GM12801 (cell line): Measurements from ENCODE around the gene SULT1E1.

Experiments used
- TF ChIP-seq, protein P1 (sequence below): IDR thresholded peaks from one replicate; pipeline ENCODE4 v1.5.1; 2011; ENCODE audit warnings: control low read depth; ENCODE audit not compliant: insufficient read length; ENCODE audit errors: extremely low read depth

The SULT1E1 gene

DNA sequence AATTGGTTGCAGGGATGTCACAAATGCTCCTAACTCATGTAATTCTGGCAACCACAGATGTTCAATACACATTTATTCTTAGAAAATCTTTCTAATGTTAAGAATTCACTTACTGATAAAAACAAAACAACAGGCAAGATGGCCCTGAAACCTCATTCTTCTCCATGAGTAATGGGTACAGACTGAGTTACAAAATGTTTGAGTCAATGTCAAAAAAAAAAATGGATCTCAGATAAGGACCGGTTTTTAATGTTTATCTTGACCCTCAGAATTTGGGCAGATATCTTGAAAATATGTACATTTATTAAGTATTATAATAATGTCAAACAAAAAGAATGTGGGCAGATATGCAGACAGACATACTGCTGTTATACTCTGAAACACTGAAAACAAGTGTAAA, 1.8 kb upstream of the SULT1E1 start:
- TF ChIP-seq, protein P1, sequence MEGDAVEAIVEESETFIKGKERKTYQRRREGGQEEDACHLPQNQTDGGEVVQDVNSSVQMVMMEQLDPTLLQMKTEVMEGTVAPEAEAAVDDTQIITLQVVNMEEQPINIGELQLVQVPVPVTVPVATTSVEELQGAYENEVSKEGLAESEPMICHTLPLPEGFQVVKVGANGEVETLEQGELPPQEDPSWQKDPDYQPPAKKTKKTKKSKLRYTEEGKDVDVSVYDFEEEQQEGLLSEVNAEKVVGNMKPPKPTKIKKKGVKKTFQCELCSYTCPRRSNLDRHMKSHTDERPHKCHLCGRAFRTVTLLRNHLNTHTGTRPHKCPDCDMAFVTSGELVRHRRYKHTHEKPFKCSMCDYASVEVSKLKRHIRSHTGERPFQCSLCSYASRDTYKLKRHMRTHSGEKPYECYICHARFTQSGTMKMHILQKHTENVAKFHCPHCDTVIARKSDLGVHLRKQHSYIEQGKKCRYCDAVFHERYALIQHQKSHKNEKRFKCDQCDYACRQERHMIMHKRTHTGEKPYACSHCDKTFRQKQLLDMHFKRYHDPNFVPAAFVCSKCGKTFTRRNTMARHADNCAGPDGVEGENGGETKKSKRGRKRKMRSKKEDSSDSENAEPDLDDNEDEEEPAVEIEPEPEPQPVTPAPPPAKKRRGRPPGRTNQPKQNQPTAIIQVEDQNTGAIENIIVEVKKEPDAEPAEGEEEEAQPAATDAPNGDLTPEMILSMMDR: no peak

DNA sequence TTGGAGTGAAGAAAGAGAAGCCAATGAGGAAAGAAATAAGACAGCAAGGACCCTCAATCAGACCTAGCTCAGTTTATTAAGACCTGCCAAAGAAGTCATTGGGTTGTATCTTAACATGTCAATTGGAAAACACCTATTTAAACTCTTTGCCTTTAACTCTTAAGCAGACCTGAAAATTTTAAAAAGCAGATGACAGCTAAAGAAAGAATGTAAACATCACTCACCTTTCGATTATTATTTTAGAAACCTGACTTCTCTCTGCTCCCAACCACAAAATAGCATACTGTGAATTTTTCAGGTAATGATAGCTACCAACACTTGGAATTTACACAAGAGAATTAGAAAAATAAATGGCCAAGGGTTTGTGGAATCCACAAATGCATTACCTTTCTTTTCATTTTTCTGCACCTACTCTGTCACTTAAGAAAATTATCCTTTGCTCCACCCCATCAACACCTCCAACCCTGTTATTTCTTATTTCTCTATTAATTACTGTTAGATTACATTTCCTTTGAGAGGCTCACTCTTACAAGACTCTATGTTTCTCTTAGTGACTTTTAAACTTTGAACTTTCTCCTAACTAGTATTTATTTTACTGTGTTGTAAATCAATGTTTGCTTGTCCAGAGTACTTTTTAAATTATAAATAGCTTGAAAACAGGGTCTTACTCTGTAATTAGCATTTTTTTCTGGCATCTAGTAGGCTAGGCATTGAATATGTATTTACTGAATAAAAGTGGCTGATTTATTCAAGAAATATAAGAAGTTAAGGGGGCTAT, 765 bp upstream of the SULT1E1 start:
- TF ChIP-seq, protein P1: no peak

DNA sequence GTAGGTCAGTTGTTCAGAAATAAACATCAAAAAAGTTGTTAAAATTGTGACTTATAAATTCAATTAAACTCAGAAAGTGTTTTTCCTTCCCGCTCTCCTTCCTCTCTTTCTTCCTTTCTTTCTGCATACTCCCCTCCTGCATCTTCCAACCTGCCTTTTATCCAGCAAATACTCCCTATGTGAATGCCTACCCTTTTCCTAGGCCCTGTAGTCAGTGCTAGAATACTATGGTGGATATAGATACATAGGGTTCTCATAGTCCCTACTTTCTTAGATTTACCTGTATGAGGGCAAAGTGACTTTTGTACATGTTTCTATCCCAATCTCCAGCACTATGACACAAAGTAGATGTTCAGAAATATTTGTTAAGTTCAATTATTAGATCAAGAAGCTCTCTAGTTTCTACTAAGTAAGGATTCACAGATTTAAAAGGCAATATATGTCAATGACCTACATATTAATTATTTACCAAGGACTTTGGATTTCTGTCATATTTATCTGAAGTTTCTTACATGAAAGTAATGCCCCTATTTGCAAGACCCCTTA, 732 bp downstream of the SULT1E1 start:
- TF ChIP-seq, protein P1: no peak

DNA sequence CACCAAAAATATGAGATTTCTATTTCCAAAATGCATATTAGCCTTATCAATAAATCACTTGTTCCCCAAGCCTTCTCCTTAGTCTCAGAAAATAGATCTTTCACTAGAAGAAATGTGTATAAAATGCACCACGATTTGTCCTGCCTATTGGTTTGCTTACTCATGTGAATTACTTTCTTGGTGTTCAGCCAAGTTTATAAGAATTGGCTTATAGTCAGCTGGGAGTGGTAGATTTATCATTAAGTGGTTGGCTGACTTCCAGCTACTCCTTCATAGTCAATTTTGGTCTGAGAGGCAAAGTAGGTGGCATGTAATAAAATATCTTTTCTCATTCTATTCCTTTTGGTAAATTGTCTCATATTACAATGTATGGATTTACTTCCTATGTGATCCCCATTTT, 1.3 kb downstream of the SULT1E1 start:
- TF ChIP-seq, protein P1: no peak

DNA sequence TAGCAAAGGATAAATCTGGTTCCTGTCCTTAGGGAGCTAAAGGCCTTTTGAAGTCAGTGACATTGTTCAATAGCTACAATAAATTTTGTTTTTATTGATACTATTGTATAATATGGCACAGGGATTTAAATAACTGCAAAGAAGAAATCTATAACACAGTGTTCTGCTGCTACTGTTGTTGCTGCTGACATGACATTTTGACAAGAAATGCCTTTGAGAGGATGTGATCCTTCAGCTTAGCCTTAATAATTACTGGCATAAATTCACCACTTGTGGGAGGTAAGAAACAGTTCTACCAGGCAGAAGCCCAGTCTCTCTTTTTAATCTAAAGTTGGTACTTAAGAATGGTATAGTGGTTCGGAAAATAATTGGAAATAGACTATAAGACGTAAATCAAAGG, 4.1 kb downstream of the SULT1E1 start:
- TF ChIP-seq, protein P1: no peak

DNA sequence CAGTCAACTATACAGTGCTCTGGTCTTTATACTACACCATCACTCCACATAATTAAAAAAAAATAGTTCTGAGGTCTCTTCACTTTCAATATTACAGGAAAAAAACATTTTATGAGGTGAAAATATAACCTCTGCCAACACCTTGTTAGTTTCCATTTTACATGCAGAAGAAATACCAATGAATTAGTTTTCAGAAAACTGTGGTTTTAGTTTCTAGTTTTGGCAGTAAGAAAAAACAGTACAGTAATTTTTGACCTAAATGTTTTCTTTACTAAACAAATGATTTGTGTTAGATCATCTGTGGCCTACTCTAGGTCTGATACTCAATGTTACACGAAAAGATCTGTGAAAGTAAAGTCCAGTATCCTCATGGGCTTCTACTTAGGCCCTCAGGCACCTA, 10.0 kb downstream of the SULT1E1 start:
- TF ChIP-seq, protein P1: no peak

DNA sequence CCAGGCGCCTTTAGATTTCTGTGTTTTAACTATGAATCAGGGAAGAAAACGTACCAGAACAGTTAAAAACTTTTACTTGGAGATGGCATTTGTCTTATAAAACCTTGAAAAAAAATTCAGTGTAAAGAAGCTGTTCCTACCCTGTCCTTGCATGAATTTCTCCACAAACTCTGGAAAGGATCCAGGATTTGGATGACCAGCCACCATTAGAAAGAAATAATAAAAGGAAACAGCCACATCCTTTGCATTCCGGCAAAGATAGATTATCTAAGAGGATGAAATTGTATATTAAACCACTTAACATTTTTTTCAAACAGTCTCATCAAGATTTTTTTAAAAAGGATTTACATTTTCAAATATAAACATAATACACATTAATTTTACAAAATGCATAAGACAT, 10.6 kb downstream of the SULT1E1 start:
- TF ChIP-seq, protein P1: no peak
